ENCODE results near the gene SLC47A2.

DNA sequence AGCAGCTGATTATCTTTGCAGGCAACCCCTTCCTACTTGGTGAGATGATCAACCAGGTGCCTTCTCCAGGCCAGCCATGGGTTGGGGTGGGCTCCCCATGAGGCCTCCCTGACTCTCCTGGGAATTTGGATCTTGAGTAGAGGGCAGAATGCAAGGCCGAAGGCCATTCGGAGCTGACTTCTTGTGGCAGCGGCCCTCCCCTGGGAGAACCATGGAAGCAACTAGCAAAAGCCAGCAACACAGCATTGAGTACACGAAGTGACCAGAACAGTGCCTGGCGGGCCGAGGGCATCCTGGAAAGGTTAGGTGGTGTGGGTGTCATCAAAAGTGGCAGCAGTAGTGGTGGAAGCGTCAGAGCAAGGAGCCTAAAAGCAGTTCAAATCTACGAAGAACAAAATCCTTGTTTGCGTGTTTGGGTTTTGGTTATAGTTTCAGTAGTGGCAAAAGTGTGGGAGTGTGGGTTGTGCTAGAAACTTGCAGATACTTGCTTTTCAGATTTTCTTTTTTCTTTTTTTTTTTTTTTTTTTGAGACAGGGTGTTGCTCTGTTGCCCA, 33.7 kb upstream of the SLC47A2 start:
- TF ChIP-seq, protein P1, sequence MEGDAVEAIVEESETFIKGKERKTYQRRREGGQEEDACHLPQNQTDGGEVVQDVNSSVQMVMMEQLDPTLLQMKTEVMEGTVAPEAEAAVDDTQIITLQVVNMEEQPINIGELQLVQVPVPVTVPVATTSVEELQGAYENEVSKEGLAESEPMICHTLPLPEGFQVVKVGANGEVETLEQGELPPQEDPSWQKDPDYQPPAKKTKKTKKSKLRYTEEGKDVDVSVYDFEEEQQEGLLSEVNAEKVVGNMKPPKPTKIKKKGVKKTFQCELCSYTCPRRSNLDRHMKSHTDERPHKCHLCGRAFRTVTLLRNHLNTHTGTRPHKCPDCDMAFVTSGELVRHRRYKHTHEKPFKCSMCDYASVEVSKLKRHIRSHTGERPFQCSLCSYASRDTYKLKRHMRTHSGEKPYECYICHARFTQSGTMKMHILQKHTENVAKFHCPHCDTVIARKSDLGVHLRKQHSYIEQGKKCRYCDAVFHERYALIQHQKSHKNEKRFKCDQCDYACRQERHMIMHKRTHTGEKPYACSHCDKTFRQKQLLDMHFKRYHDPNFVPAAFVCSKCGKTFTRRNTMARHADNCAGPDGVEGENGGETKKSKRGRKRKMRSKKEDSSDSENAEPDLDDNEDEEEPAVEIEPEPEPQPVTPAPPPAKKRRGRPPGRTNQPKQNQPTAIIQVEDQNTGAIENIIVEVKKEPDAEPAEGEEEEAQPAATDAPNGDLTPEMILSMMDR (conservative IDR thresholded peaks at IDR 0.05; ENCODE audit: low read length) = no peak
- no peak for TF ChIP-seq EZH2phosphoT487 (IDR thresholded peaks at IDR 0.05; ENCODE audit: borderline replicate concordance)

Measured in Loucy (cell line).